GM12872 (cell line): ENCODE data around the gene CDH4.

Experiments
- CTCF ChIP-seq: IDR thresholded peaks from 3 replicates; pipeline ENCODE4 v1.5.1; 2011; ENCODE audit warnings: low read depth, mild to moderate bottlenecking, low read length, moderate library complexity; ENCODE audit not compliant: insufficient read depth

CDH4 gene

GRCh38 chr20:61839912-61840778 is 588.1 kb downstream of the CDH4 start:
- TF ChIP-seq CTCF = no peak

GRCh38 chr20:61840779-61841455 is 588.9 kb downstream of the CDH4 start:
- no peak for TF ChIP-seq CTCF

- TF ChIP-seq CTCF = no peak
Observed at GRCh38 chr20:61841551-61841950, 589.5 kb downstream of the CDH4 start.

GRCh38 chr20:61841966-61842365 is 589.9 kb downstream of the CDH4 start:
- no peak for TF ChIP-seq CTCF

GRCh38 chr20:61844621-61845020 is 592.6 kb downstream of the CDH4 start:
- no peak for TF ChIP-seq CTCF

- no peak for TF ChIP-seq CTCF
Observed at GRCh38 chr20:61845233-61845671, 593.2 kb downstream of the CDH4 start.

GRCh38 chr20:61846074-61846473 is 594.0 kb downstream of the CDH4 start:
- TF ChIP-seq CTCF = no peak
